ACC112 (cell line): ENCODE data around the gene PINLYP.
"Not testable (repeated sequence)": the region's sequence is repeated elsewhere in the genome, so short reads cannot be mapped to it uniquely, and the experiment has no call there.

Source experiments
- H2AFZ ChIP-seq: fragments of 200-600 bp; sonication (generic); one replicate; pipeline ENCODE4 v1.6.0; 2017; ENCODE audit warnings: antibody characterized with exemption, low read length; ENCODE audit not compliant: unreplicated experiment
- H3K27ac ChIP-seq: fragments of 200-600 bp; sonication (generic); 2 replicates; pipeline ENCODE4 v1.5.1; 2014; ENCODE audit warnings: low read depth, mild to moderate bottlenecking, antibody characterized with exemption, low read length, moderate library complexity
- H3K27me3 ChIP-seq: fragments of 200-600 bp; sonication (generic); 2 replicates; pipeline ENCODE4 v1.6.1; 2014; ENCODE audit warnings: mild to moderate bottlenecking, antibody characterized with exemption, low read length, moderate library complexity, mixed read lengths; ENCODE audit not compliant: insufficient read depth
- H3K36me3 ChIP-seq: fragments of 200-600 bp; sonication (generic); 2 replicates; pipeline ENCODE4 v1.6.1; 2016; ENCODE audit warnings: mild to moderate bottlenecking, antibody characterized with exemption, low read length, moderate library complexity, mixed read lengths; ENCODE audit not compliant: insufficient read depth
- H3K4me1 ChIP-seq: fragments of 200-600 bp; sonication (generic); one replicate; pipeline ENCODE4 v1.6.1; 2016; ENCODE audit warnings: low read length, mixed read lengths; ENCODE audit not compliant: insufficient read depth, unreplicated experiment, control insufficient read depth
- H3K4me3 ChIP-seq: fragments of 200-600 bp; sonication (generic); 2 replicates; pipeline ENCODE4 v1.5.1; 2014; ENCODE audit warnings: mild to moderate bottlenecking, low read depth, low read length
- H3K79me2 ChIP-seq: fragments of 200-600 bp; sonication (generic); one replicate; pipeline ENCODE4 v1.6.0; 2016; ENCODE audit warnings: low read length; ENCODE audit not compliant: control insufficient read depth, unreplicated experiment, insufficient read depth

The PINLYP gene

GRCh38 chr19:43584484-43584883 is 8.9 kb downstream of the PINLYP start:
- Histone ChIP-seq H3K27me3 (no peaks in the 10 kb centered on the region), H3K36me3 (no peaks in the 10 kb centered on the region), H3K4me3 (no peak overlapping the region), H3K27ac (no peak overlapping the region; the same call in 1 of the 2 replicates), H2AFZ (no peak overlapping the region), H3K79me2 (peaks cover 2% of the 10 kb centered on the region), H3K4me1 (peaks cover 5% of the 10 kb centered on the region)

- peaks cover 2% of the 10 kb centered on the region for H3K79me2 ChIP-seq
- no peak overlapping the region for H3K27ac ChIP-seq
- H2AFZ ChIP-seq, result no peak overlapping the region
- peaks cover 1% of the 10 kb centered on the region for H3K4me1 ChIP-seq
- H3K4me3 ChIP-seq, result no peak overlapping the region
- no peaks in the 10 kb centered on the region for H3K36me3 ChIP-seq
- no peaks in the 10 kb centered on the region for H3K27me3 ChIP-seq
Measured at GRCh38 chr19:43586346-43586745, 10.7 kb downstream of the PINLYP start.

GRCh38 chr19:43587029-43587428 is 11.4 kb downstream of the PINLYP start:
- H3K79me2 ChIP-seq, H3K27ac ChIP-seq, H3K4me3 ChIP-seq, H3K4me1 ChIP-seq, H2AFZ ChIP-seq, H3K36me3 ChIP-seq, H3K27me3 ChIP-seq: not testable (repeated sequence)

- Histone ChIP-seq H3K4me3 (no peak overlapping the region), H2AFZ (no peak overlapping the region), H3K4me1 (no peaks in the 10 kb centered on the region), H3K27me3 (no peaks in the 10 kb centered on the region), H3K79me2 (peaks cover 14% of the 10 kb centered on the region), H3K27ac (no peak overlapping the region), H3K36me3 (no peaks in the 10 kb centered on the region)
Measured at GRCh38 chr19:43589277-43589676, 13.7 kb downstream of the PINLYP start.

- Histone ChIP-seq H3K36me3 (no peaks in the 10 kb centered on the region), H3K27me3 (no peaks in the 10 kb centered on the region), H3K4me1 (no peaks in the 10 kb centered on the region), H3K79me2 (peaks cover 15% of the 10 kb centered on the region), H2AFZ (no peak overlapping the region), H3K4me3 (no peak overlapping the region), H3K27ac (no peak overlapping the region)
Measured at GRCh38 chr19:43589678-43590077, 14.1 kb downstream of the PINLYP start.

- Histone ChIP-seq H3K79me2 (peaks cover 18% of the 10 kb centered on the region), H3K27ac (no peak overlapping the region), H3K4me3 (no peak overlapping the region), H3K36me3 (no peaks in the 10 kb centered on the region), H2AFZ (no peak overlapping the region), H3K4me1 (peaks cover 3% of the 10 kb centered on the region), H3K27me3 (no peaks in the 10 kb centered on the region)
Measured at GRCh38 chr19:43591904-43592772, 16.5 kb downstream of the PINLYP start.

GRCh38 chr19:43592800-43593350 is 17.3 kb downstream of the PINLYP start:
- no peak overlapping the region for H3K27ac ChIP-seq
- H3K79me2 ChIP-seq, result peaks cover 25% of the 10 kb centered on the region
- H3K36me3 ChIP-seq, result no peaks in the 10 kb centered on the region
- H3K4me1 ChIP-seq, result peaks cover 10% of the 10 kb centered on the region
- H3K27me3 ChIP-seq, result no peaks in the 10 kb centered on the region
- no peak overlapping the region for H2AFZ ChIP-seq
- no peak overlapping the region for H3K4me3 ChIP-seq

- H3K27ac ChIP-seq, result no peak overlapping the region
- H3K4me1 ChIP-seq, result peaks cover 10% of the 10 kb centered on the region
- H3K27me3 ChIP-seq, result no peaks in the 10 kb centered on the region
- peaks cover 32% of the 10 kb centered on the region for H3K79me2 ChIP-seq
- H3K4me3 ChIP-seq, result peak overlapping the region; percentile 90; the same call in 1 of the 2 replicates
- H2AFZ ChIP-seq, result no peak overlapping the region
- H3K36me3 ChIP-seq, result no peaks in the 10 kb centered on the region
Measured at GRCh38 chr19:43594081-43594697, 18.6 kb downstream of the PINLYP start.

GRCh38 chr19:43594710-43595604 is 19.4 kb downstream of the PINLYP start:
- no peaks in the 10 kb centered on the region for H3K36me3 ChIP-seq

GRCh38 chr19:43595605-43595998 is 20.0 kb downstream of the PINLYP start:
- Histone ChIP-seq H2AFZ (no peak overlapping the region), H3K27me3 (no peaks in the 10 kb centered on the region), H3K36me3 (no peaks in the 10 kb centered on the region), H3K4me1 (peaks cover 10% of the 10 kb centered on the region), H3K27ac (peak overlapping the region; percentile 78), H3K79me2 (peaks cover 32% of the 10 kb centered on the region), H3K4me3 (peak overlapping the region; percentile 90)

More at GRCh38 chr19:43594710-43595604, 19.4 kb downstream of the PINLYP start:
- no peaks in the 10 kb centered on the region for H3K27me3 ChIP-seq
- peak overlapping the region; percentile 78 for H3K27ac ChIP-seq
- H3K79me2 ChIP-seq, result peaks cover 32% of the 10 kb centered on the region
- H3K4me3 ChIP-seq, result peak overlapping the region; percentile 90
- no peak overlapping the region for H2AFZ ChIP-seq
- H3K4me1 ChIP-seq, result peaks cover 10% of the 10 kb centered on the region
